ENCODE data around the gene SLC26A9. TPM values are rescaled to one million over a fixed set of nuclear protein-coding genes. Genes with fewer than 3 reads are reported as not detected.

SLC26A9 gene
- total RNA-seq, 1 experiment from 2014 or later = not detected

GRCh38 chr1:205955499-205955898 lies 12.2 kb upstream of the SLC26A9 start:
- POLR2A ChIA-PET = no interaction called here
- Histone ChIP-seq H3K27ac (ENCODE audit: low read length) (no peak overlapping the region), H3K36me3 (ENCODE audit: control insufficient read depth, insufficient read depth, low read length) (no peaks in the 10 kb centered on the region), H3K27me3 (ENCODE audit: control insufficient read depth, insufficient read depth, low read length) (peaks cover 20% of the 10 kb centered on the region), H3K4me1 (ENCODE audit: control insufficient read depth, insufficient read depth, low read length) (no peaks in the 10 kb centered on the region), H3K9me3 (ENCODE audit: control insufficient read depth, insufficient read depth, low read depth, low read length) (no peaks in the 10 kb centered on the region), H3K4me3 (ENCODE audit: low read depth in 2 of 2, low read length in 2 of 2) (no peak overlapping the region)
- intact Hi-C loops (cut with micrococcal nuclease; ENCODE audit: unreplicated experiment) = no loop called here
- DNase-seq (ENCODE audit: low read depth, low spot score) = no peak
- CTCF ChIA-PET = no interaction called here
- no peak for ATAC-seq
- in situ Hi-C loops (cut with HindIII; ENCODE audit: low pct_unique_long_range_greater_than_20kb, low sequenced_read_pairs) = no loop called here
- TF ChIP-seq TCF7L2 (IDR thresholded peaks at IDR 0.05; ENCODE audit: low read depth, low read length) (no peak), CTCF (IDR thresholded peaks at IDR 0.05) (no peak), SIN3A (IDR thresholded peaks at IDR 0.05; ENCODE audit: borderline replicate concordance, insufficient read depth, low read depth, low read length) (no peak), POLR2AphosphoS5 (IDR thresholded peaks at IDR 0.05; ENCODE audit: low read depth, low read length) (no peak), REST (IDR thresholded peaks at IDR 0.05; ENCODE audit: insufficient read depth in 1 of 2, low read depth in 2 of 2, low read length in 1 of 2) (no peak)
- BruUV-seq (replicated peaks) = no TSS peak

DNA sequence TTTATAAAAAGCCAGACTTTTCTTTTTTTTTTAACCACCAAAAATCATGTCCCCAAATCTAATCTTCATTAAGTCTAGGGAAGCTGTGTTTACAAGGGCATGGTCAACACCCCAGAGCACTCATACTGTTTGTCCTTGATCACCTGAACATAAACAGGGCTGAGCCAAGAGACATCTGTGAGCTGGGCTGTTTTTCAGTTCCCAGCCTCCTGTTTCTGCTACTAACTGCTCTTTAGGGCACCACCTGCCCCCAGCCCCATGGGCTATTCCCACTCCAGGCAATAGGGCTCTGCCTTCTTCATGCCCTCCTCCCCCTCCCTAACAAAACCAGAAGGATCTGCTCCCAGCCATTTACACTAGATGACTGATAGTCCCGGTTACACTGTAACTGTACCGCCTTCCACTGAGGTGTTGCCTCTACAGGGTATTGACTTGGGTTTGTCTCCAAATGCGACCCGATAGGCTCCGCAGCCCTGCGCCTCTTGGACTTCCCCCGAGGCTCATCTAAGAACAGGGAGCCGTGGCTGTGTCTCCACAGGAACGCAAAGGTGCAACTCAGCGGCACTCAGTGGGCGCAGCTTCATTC lies 11.7 kb upstream of the SLC26A9 start:
- Histone ChIP-seq H3K36me3 (ENCODE audit: control insufficient read depth, insufficient read depth, low read length) (no peaks in the 10 kb centered on the region), H3K4me1 (ENCODE audit: control insufficient read depth, insufficient read depth, low read length) (no peaks in the 10 kb centered on the region), H3K9me3 (ENCODE audit: control insufficient read depth, insufficient read depth, low read depth, low read length) (no peaks in the 10 kb centered on the region), H3K27ac (ENCODE audit: low read length) (no peak overlapping the region), H3K27me3 (ENCODE audit: control insufficient read depth, insufficient read depth, low read length) (peaks cover 20% of the 10 kb centered on the region), H3K4me3 (ENCODE audit: low read depth in 2 of 2, low read length in 2 of 2) (no peak overlapping the region)
- BruUV-seq (replicated peaks) = no TSS peak
- ChIA-PET POLR2A (no interaction called here), CTCF (no interaction called here)
- ATAC-seq (no peak), DNase-seq (ENCODE audit: low read depth, low spot score) (no peak)
- in situ Hi-C loops (cut with HindIII; ENCODE audit: low pct_unique_long_range_greater_than_20kb, low sequenced_read_pairs) = no loop called here
- intact Hi-C loops (cut with micrococcal nuclease; ENCODE audit: unreplicated experiment) = no loop called here
- TF ChIP-seq POLR2AphosphoS5 (IDR thresholded peaks at IDR 0.05; ENCODE audit: low read depth, low read length) = no peak
- TF ChIP-seq SIN3A (IDR thresholded peaks at IDR 0.05; ENCODE audit: borderline replicate concordance, insufficient read depth, low read depth, low read length) = no peak
- no peak for TF ChIP-seq REST (IDR thresholded peaks at IDR 0.05; ENCODE audit: insufficient read depth in 1 of 2, low read depth in 2 of 2, low read length in 1 of 2)
- TF ChIP-seq CTCF (IDR thresholded peaks at IDR 0.05) = no peak
